GM12891 (cell line): Measurements from ENCODE around the gene NLGN1.

Source experiments
- PAX5 ChIP-seq: IDR thresholded peaks from 2 replicates; pipeline ENCODE4 v1.6.1; 2011; ENCODE audit warnings: low read length, moderate library complexity, mild to moderate bottlenecking; ENCODE audit not compliant: insufficient read depth, severe bottlenecking
- POLR2A ChIP-seq: IDR thresholded peaks from 2 replicates; pipeline ENCODE4 v1.6.1; 2011; ENCODE audit warnings: low read depth, low read length, control low read depth
- POLR2AphosphoS5 ChIP-seq: IDR thresholded peaks from 2 replicates; pipeline ENCODE4 v1.6.1; 2011; ENCODE audit warnings: low read depth, low read length, control low read depth
- POU2F2 ChIP-seq: IDR thresholded peaks from 2 replicates; pipeline ENCODE4 v1.6.1; 2011; ENCODE audit warnings: low read depth, mild to moderate bottlenecking, control low read depth, low read length, moderate library complexity
- SPI1 ChIP-seq: IDR thresholded peaks from 2 replicates; pipeline ENCODE4 v1.6.1; 2011; ENCODE audit warnings: low read depth, low read length, control low read depth
- TAF1 ChIP-seq: IDR thresholded peaks from 2 replicates; pipeline ENCODE4 v1.6.1; 2011; ENCODE audit warnings: low read depth, low read length, control low read depth

DNA sequence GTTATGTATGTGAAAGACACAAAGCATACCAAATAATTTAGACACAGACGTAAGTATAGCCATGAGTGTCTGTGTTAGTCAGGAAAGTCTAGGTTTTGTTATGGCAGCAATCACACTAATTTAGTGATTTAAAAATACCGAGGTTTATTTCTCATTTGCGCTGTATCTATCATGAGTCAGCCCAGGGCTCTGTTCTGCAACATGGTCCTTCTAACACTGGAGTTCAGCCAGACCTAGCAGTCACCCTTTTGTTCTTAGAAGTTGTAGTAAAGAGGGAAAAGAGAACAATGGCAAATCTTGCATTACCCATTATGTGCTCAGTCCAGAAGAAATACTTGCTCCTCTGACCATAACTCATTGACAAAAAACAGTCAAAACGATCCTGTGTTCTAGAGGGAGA, 311.5 kb downstream of the NLGN1 start:
- TF ChIP-seq POLR2A (no peak), POLR2AphosphoS5 (no peak), TAF1 (no peak), SPI1 (no peak), PAX5 (no peak), POU2F2 (no peak)
